Peyer's patch (tissue), 4 donors: Measurements from ENCODE around the gene ST8SIA3.

ENCODE experiments used
- CTCF ChIP-seq, 6 experiments: fragments of 450-650 bp in 4 of 6; fragments of 200-600 bp in 2 of 6; sonication (generic) in 1 of 6; IDR thresholded peaks; one replicate each; pipeline ENCODE4 v1.5.1; 2017 to 2019; ENCODE audit warnings: antibody characterized with exemption in 6 of 6, mild to moderate bottlenecking in 3 of 6, moderate library complexity in 1 of 6
- POLR2A ChIP-seq, 2 donors: fragments of 450-650 bp; IDR thresholded peaks; one replicate each; pipeline ENCODE4 v1.5.1; 2017; ENCODE audit warnings: antibody characterized with exemption in 2 of 2, mild to moderate bottlenecking in 2 of 2, moderate library complexity in 2 of 2

- TF ChIP-seq CTCF (IDR thresholded peaks at IDR 0.05) (no peak), POLR2A (IDR thresholded peaks at IDR 0.05) (no peak)
Observed at GRCh38 chr18:57326718-57327323, 25.5 kb upstream of the ST8SIA3 start.
